Activated CD4-positive, alpha-beta memory T cell treated with anti-CD3 and anti-CD28 coated beads for 36 hours (primary cell): ENCODE results near the gene ZNF335. TPM values are rescaled to one million over a fixed set of nuclear protein-coding genes. Genes with fewer than 3 reads are reported as not detected.
"Not testable (repeated sequence)": the region's sequence is repeated elsewhere in the genome, so short reads cannot be mapped to it uniquely, and the experiment has no call there.

ENCODE experiments used
- CTCF ChIA-PET: fragments of 350-600 bp; sonication (Branson Sonifier 250); formaldehyde crosslinking; loops from one replicate; lab custom pipeline; 2021; ENCODE audit warnings: antibody characterized with exemption, inconsistent platforms; lab: Charles Lee
- POLR2A ChIA-PET: fragments of 350-600 bp; sonication (Branson Sonifier 250); formaldehyde crosslinking; loops from one replicate; lab custom pipeline; 2021; ENCODE audit warnings: antibody characterized with exemption; lab: Charles Lee
- DNase-seq: peaks from one replicate; pipeline ENCODE4 v3.0.0-alpha.2; 2020
- H3K27ac Mint-ChIP-seq: one replicate; pipeline ENCODE4 v1.8.0; 2021; ENCODE audit warnings: mixed read lengths
- H3K27me3 Mint-ChIP-seq: one replicate; pipeline ENCODE4 v1.8.0; 2021; ENCODE audit warnings: mixed read lengths
- H3K36me3 Mint-ChIP-seq: one replicate; pipeline ENCODE4 v1.8.0; 2021; ENCODE audit warnings: mixed read lengths
- H3K4me1 Mint-ChIP-seq: one replicate; pipeline ENCODE4 v1.8.0; 2021; ENCODE audit warnings: low read depth, mixed read lengths
- H3K4me3 Mint-ChIP-seq: one replicate; pipeline ENCODE4 v1.8.0; 2021; ENCODE audit warnings: mild to moderate bottlenecking, mixed read lengths
- H3K9me3 Mint-ChIP-seq: one replicate; pipeline ENCODE4 v1.8.0; 2021; ENCODE audit warnings: mixed read lengths
- intact Hi-C: fragments of 100-400 bp; cut with micrococcal nuclease; formaldehyde crosslinking; loops from one replicate; pipeline ENCODE4 v1.15.1; 2023
- total RNA-seq, 2 experiments: library from RNA; stranded (reverse); gene quantifications; one replicate each; pipeline ENCODE4 v1.2.3, GENCODE V29; 2021

ZNF335 gene
- total RNA-seq, 2 experiments from 2014 or later, result 24.1 to 26.0 TPM

DNA sequence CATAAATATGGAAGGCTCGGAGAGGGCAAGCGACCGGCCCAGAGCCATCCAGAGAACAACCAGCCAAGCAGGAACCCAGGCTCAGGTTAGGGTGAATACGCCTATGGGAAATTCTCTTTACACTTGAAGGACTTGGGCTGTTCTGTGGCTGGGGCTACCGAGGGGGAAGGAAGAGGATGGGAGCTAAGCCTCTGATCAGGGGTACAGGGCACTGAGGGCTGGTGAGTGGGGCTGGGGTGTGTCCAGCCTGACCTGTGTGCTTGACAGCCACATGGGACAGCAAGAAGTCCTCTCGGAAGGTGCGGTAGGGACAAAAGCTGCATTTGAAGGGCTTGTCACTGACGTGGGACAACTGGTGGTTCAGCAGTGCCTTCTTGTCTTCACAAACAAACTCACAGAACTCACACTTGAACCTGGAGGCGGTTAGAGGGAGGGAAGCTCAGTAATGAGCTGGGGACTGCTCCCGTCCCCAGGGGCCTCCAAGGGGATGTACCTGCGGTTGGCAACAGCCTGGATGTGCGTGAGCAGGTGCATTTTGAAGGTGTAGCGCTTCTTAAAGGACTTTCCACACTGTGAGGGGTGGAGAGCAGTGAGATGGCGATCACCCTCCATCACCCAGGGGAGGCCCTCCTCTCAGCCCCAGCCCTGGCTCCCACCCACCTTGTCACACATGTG, 11.9 kb downstream of the ZNF335 start:
- intact Hi-C loops, result no loop called here
- DNase-seq, result no peak
- no peak overlapping the region for H3K4me3 Mint-ChIP-seq
- ChIA-PET POLR2A (interaction anchor here (0.9 to 1.6 kb wide), 3 partner anchors 10 to 26 kb away, joined by 3 to 6 read pairs (median 3); partner anchors contain the start of gene PCIF1), CTCF (interaction anchor here (1.9 to 5.3 kb wide), 2 partner anchors 10 to 161 kb away, joined by 12 to 53 read pairs; no protein-coding TSS in a partner anchor)
- H3K27me3 Mint-ChIP-seq, result no peaks in the 10 kb centered on the region
- peaks cover 2% of the 10 kb centered on the region for H3K4me1 Mint-ChIP-seq
- no peaks in the 10 kb centered on the region for H3K9me3 Mint-ChIP-seq
- H3K27ac Mint-ChIP-seq, result no peak overlapping the region
- H3K36me3 Mint-ChIP-seq, result peaks cover 63% of the 10 kb centered on the region

- Mint-ChIP-seq H3K36me3 (peaks cover 61% of the 10 kb centered on the region), H3K4me1 (no peaks in the 10 kb centered on the region), H3K9me3 (no peaks in the 10 kb centered on the region), H3K27me3 (no peaks in the 10 kb centered on the region), H3K27ac (no peak overlapping the region), H3K4me3 (no peak overlapping the region)
- intact Hi-C loops, result no loop called here
- ChIA-PET POLR2A (interaction anchor here (0.6 to 2.7 kb wide), 3 partner anchors 10 to 142 kb away, joined by 3 to 10 read pairs (median 3); no protein-coding TSS in a partner anchor), CTCF (interaction anchor here (5.3 kb wide), 1 partner anchor 11 kb away, joined by 53 read pairs; no protein-coding TSS in a partner anchor)
- DNase-seq, result no peak
Measured at GRCh38 chr20:45959126-45959525, 12.9 kb downstream of the ZNF335 start.

- H3K4me3 Mint-ChIP-seq, result no peak overlapping the region
- intact Hi-C loops, result no loop called here
- ChIA-PET POLR2A (interaction anchor here (0.6 to 2.7 kb wide), 3 partner anchors 9 to 141 kb away, joined by 3 to 10 read pairs (median 3); partner anchors contain the start of gene PCIF1), CTCF (interaction anchor here (1.0 to 5.3 kb wide), 2 partner anchors 11 to 24 kb away, joined by 3 to 53 read pairs; partner anchors contain the start of gene PCIF1)
- no peaks in the 10 kb centered on the region for H3K27me3 Mint-ChIP-seq
- DNase-seq, result no peak
- H3K36me3 Mint-ChIP-seq, result peaks cover 58% of the 10 kb centered on the region
- H3K9me3 Mint-ChIP-seq, result no peaks in the 10 kb centered on the region
- H3K4me1 Mint-ChIP-seq, result no peaks in the 10 kb centered on the region
- no peak overlapping the region for H3K27ac Mint-ChIP-seq
Measured at GRCh38 chr20:45958593-45958992, 13.4 kb downstream of the ZNF335 start.

- Mint-ChIP-seq H3K27ac (no peak overlapping the region), H3K36me3 (peaks cover 49% of the 10 kb centered on the region), H3K9me3 (no peaks in the 10 kb centered on the region), H3K4me1 (no peaks in the 10 kb centered on the region), H3K27me3 (no peaks in the 10 kb centered on the region), H3K4me3 (no peak overlapping the region)
- DNase-seq, result no peak
- ChIA-PET CTCF (interaction anchor here (1.0 to 5.3 kb wide), 2 partner anchors 13 to 23 kb away, joined by 3 to 53 read pairs; partner anchors contain the start of gene PCIF1), POLR2A (interaction anchor here (2.7 kb wide), 1 partner anchor 8 kb away, joined by 10 read pairs; no protein-coding TSS in a partner anchor)
- intact Hi-C loops, result no loop called here
Measured at GRCh38 chr20:45957021-45957941, 14.7 kb downstream of the ZNF335 start.

GRCh38 chr20:45956326-45956725, 15.7 kb downstream of the ZNF335 start:
- CTCF ChIA-PET, intact Hi-C loops: not testable (repeated sequence)
- peaks cover 50% of the 10 kb centered on the region for H3K36me3 Mint-ChIP-seq

GRCh38 chr20:45953672-45954071, 18.3 kb downstream of the ZNF335 start:
- no peak overlapping the region for H3K27ac Mint-ChIP-seq
- H3K36me3 Mint-ChIP-seq, result peaks cover 34% of the 10 kb centered on the region
- intact Hi-C loops, result no loop called here
- H3K4me1 Mint-ChIP-seq, result no peaks in the 10 kb centered on the region
- POLR2A ChIA-PET, result no interaction called here
- no peak for DNase-seq
- H3K27me3 Mint-ChIP-seq, result no peaks in the 10 kb centered on the region
- no peaks in the 10 kb centered on the region for H3K9me3 Mint-ChIP-seq
- H3K4me3 Mint-ChIP-seq, result no peak overlapping the region
- CTCF ChIA-PET, result interaction anchor here (3.5 kb wide), 1 partner anchor 16 kb away, joined by 24 read pairs; no protein-coding TSS in a partner anchor

More at GRCh38 chr20:45956326-45956725, 15.7 kb downstream of the ZNF335 start:
- H3K27me3 Mint-ChIP-seq, H3K4me3 Mint-ChIP-seq, H3K4me1 Mint-ChIP-seq, H3K9me3 Mint-ChIP-seq, H3K27ac Mint-ChIP-seq, POLR2A ChIA-PET, DNase-seq: not testable (repeated sequence)

DNA sequence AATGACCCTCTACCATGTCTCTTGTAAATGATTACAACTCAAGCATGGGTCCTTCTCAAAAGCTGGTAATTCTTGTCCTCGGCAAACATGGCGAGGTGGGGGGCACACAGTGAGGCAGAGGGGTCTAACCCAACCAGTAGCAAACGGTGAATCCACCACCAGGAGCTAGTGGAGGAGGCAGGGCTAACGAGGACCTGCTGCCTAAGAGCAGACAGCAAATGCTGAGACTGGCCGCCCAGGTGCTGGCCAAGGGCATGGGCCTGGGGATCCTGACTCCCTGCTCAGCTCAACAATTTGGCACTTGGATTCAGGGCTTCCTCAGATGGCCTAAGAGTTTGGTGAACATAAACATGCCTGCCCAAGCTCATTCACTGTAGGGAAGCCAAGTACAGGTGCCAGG, 19.1 kb downstream of the ZNF335 start:
- CTCF ChIA-PET, result interaction anchor here (3.5 kb wide), 1 partner anchor 17 kb away, joined by 24 read pairs; no protein-coding TSS in a partner anchor
- Mint-ChIP-seq H3K27ac (no peak overlapping the region), H3K27me3 (no peaks in the 10 kb centered on the region), H3K9me3 (no peaks in the 10 kb centered on the region), H3K4me1 (no peaks in the 10 kb centered on the region), H3K4me3 (no peak overlapping the region), H3K36me3 (peaks cover 31% of the 10 kb centered on the region)
- no peak for DNase-seq
- intact Hi-C loops, result no loop called here
- POLR2A ChIA-PET, result interaction anchor here (0.9 kb wide), 1 partner anchor 18 kb away, joined by 3 read pairs; the partner anchor contains the start of gene PCIF1

GRCh38 chr20:45951925-45952834, 19.8 kb downstream of the ZNF335 start:
- ChIA-PET CTCF (interaction anchor here (3.5 kb wide), 1 partner anchor 17 kb away, joined by 24 read pairs; no protein-coding TSS in a partner anchor), POLR2A (interaction anchor here (0.9 kb wide), 1 partner anchor 17 kb away, joined by 3 read pairs; the partner anchor contains the start of gene PCIF1)
- no peak overlapping the region for H3K27ac Mint-ChIP-seq
- no peak overlapping the region for H3K4me3 Mint-ChIP-seq
- H3K9me3 Mint-ChIP-seq, result no peaks in the 10 kb centered on the region
- H3K36me3 Mint-ChIP-seq, result peaks cover 31% of the 10 kb centered on the region
- no peaks in the 10 kb centered on the region for H3K27me3 Mint-ChIP-seq
- intact Hi-C loops, result no loop called here
- no peaks in the 10 kb centered on the region for H3K4me1 Mint-ChIP-seq
- no peak for DNase-seq

DNA sequence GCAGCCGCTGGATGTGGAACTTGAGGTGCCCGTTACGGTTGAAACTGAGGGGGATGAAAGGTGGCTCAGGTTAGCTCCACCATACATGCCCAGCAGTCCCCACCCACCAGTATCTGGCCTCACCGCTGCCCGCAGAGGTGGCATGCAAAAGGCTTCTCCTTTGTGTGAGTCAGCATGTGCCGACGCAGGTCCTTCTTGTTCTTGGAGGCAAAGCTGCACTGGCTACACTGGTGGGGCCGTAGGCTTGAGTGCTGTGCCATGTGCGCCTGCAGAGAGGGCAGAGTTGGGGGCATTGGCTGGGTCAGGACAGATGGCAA, 21.7 kb downstream of the ZNF335 start:
- Mint-ChIP-seq H3K27ac (no peak overlapping the region), H3K9me3 (no peaks in the 10 kb centered on the region), H3K36me3 (peaks cover 34% of the 10 kb centered on the region), H3K4me3 (no peak overlapping the region), H3K27me3 (no peaks in the 10 kb centered on the region), H3K4me1 (peaks cover 11% of the 10 kb centered on the region)
- ChIA-PET CTCF (interaction anchor here (2.8 kb wide), 1 partner anchor 20 kb away, joined by 16 read pairs; no protein-coding TSS in a partner anchor), POLR2A (interaction anchor here (0.8 to 2.1 kb wide), 3 partner anchors 8 to 13 kb away, joined by 3 to 10 read pairs (median 4); no protein-coding TSS in a partner anchor)
- DNase-seq, result no peak
- intact Hi-C loops, result no loop called here

DNA sequence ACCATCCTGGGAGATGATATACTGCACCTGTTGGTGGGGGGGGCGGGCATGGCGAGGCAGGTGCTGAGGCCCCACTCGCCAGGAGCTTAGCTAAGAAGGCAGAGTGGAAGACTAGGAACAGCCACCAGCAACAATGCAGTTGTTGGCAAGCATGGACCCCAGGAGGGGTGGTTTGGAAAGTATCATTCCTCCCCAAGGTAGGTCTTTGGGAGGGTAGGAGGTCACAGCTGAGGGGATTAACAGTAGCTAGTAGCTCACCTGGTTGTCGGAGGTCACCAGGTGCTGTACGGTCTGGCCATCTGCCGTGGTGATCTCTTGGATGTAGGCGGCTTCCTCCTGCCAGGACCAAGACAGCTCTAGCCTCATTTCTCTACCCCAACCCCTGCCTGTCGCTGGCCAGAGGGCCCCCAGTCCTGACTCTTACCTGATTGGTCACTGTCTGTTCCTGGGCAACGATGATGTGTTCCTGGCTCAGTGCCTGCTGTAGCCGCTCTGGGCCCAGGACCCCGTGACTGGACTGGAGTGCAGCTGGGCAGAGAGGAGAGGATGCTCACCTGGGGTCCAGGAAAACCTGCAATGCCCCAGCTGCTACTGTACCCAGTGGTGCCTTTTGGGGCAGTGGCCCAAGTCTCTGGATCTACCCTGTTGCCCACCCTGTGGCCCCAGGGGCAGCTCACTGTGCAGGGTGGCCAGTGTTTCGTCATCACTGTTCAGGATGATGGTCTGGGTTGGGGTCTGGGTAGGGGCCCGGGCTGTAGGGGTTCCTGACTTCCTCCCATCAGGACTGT, 22.3 kb downstream of the ZNF335 start:
- DNase-seq, result no peak
- no peak overlapping the region for H3K4me3 Mint-ChIP-seq
- H3K27ac Mint-ChIP-seq, result no peak overlapping the region
- ChIA-PET CTCF (interaction anchor here (1.1 to 2.8 kb wide), 2 partner anchors 13 to 20 kb away, joined by 4 to 16 read pairs; no protein-coding TSS in a partner anchor), POLR2A (interaction anchor here (0.7 to 2.1 kb wide), 7 partner anchors 9 to 16 kb away, joined by 3 to 10 read pairs (median 4); no protein-coding TSS in a partner anchor)
- H3K9me3 Mint-ChIP-seq, result no peaks in the 10 kb centered on the region
- peaks cover 14% of the 10 kb centered on the region for H3K4me1 Mint-ChIP-seq
- H3K36me3 Mint-ChIP-seq, result peaks cover 38% of the 10 kb centered on the region
- H3K27me3 Mint-ChIP-seq, result no peaks in the 10 kb centered on the region
- intact Hi-C loops, result no loop called here
